Fibroblast of lung (primary cell): ENCODE data around the gene LRRC53. TPM values are rescaled to one million over a fixed set of nuclear protein-coding genes. Genes with fewer than 3 reads are reported as not detected.

Experiments used
- DNase-seq, 2 donors: peaks; one replicate each; pipeline versions ENCODE4 v3.0.0 to v3.0.0-alpha.2; 2010; ENCODE audit warnings: low read depth in 2 of 2
- H2AFZ ChIP-seq: 2 replicates; pipeline ENCODE4 v1.5.1; 2012; ENCODE audit warnings: low read length, control low read depth, inconsistent platforms
- H3K27ac ChIP-seq: 2 replicates; pipeline ENCODE4 v1.5.1; 2011; ENCODE audit warnings: low read length, control low read depth; ENCODE audit not compliant: insufficient read depth
- H3K27me3 ChIP-seq: 2 replicates; pipeline ENCODE4 v1.5.1; 2011; ENCODE audit warnings: mild to moderate bottlenecking, low read length; ENCODE audit not compliant: control insufficient read depth, insufficient read depth
- H3K36me3 ChIP-seq: 2 replicates; pipeline ENCODE4 v1.5.1; 2011; ENCODE audit warnings: low read length; ENCODE audit not compliant: control insufficient read depth, insufficient read depth
- H3K4me1 ChIP-seq: 2 replicates; pipeline ENCODE4 v1.5.1; 2011; ENCODE audit warnings: low read length; ENCODE audit not compliant: control insufficient read depth, insufficient read depth; ENCODE audit errors: extremely low read depth
- H3K4me2 ChIP-seq: 2 replicates; pipeline ENCODE4 v1.5.1; 2011; ENCODE audit warnings: low read length, control low read depth; ENCODE audit not compliant: insufficient read depth; ENCODE audit errors: extremely low read depth
- H3K4me3 ChIP-seq, 4 experiments: fragments of 200-600 bp in 1 of 4; sonication (generic) in 1 of 4; replicated peaks in 1 of 4; 2 replicates each; pipeline ENCODE4 v1.5.1; 2011 to 2016; ENCODE audit warnings: low read length in 4 of 4, low read depth in 3 of 4, mild to moderate bottlenecking in 3 of 4, control low read depth in 2 of 4, inconsistent platforms in 1 of 4, mixed read lengths in 1 of 4; ENCODE audit not compliant: insufficient read depth in 1 of 4; ENCODE audit errors: control extremely low read depth in 1 of 4
- H3K79me2 ChIP-seq: 2 replicates; pipeline ENCODE4 v1.5.1; 2012; ENCODE audit warnings: mild to moderate bottlenecking, low read length, inconsistent platforms; ENCODE audit not compliant: control insufficient read depth, insufficient read depth
- H3K9ac ChIP-seq: 2 replicates; pipeline ENCODE4 v1.5.1; 2011; ENCODE audit warnings: mild to moderate bottlenecking, low read length, control low read depth; ENCODE audit not compliant: insufficient read depth
- H3K9me3 ChIP-seq: 2 replicates; pipeline ENCODE4 v1.5.1; 2012; ENCODE audit warnings: low read depth, low read length; ENCODE audit not compliant: control insufficient read depth, insufficient read depth
- H4K20me1 ChIP-seq: 2 replicates; pipeline ENCODE4 v1.5.1; 2011; ENCODE audit warnings: low read length; ENCODE audit not compliant: control insufficient read depth, insufficient read depth; ENCODE audit errors: extremely low read depth
- EZH2 ChIP-seq: IDR thresholded peaks from 2 replicates; pipeline ENCODE4 v1.5.1; 2012; ENCODE audit warnings: low read length, control low read depth, mild to moderate bottlenecking; ENCODE audit errors: missing control alignments
- polyA minus RNA-seq: library from RNA; depleted of rRNA, polyadenylated mRNA; stranded (reverse); fragments of >200 nt; gene quantifications from 2 replicates; pipeline ENCODE4 v1.2.3, GENCODE V29; 2011; ENCODE audit warnings: low replicate concordance
- polyA plus RNA-seq, 2 donors: library from polyadenylated mRNA; depleted of rRNA in 1 of 2; stranded (reverse) in 1 of 2; unstranded in 1 of 2; fragments of >200 nt; gene quantifications; 2 replicates each; pipeline ENCODE4 v1.2.1, GENCODE V29; 2011 to 2012; ENCODE audit warnings: missing spikeins in 1 of 2
- total RNA-seq: library from RNA; depleted of rRNA; stranded (reverse); fragments of >200 nt; gene quantifications from 2 replicates; pipeline ENCODE4 v1.2.1, GENCODE V29; 2014
- TF ChIP-seq, protein P1 (sequence below), 2 donors: IDR thresholded peaks in 1 of 2; conservative IDR thresholded peaks in 1 of 2; 1 replicate in 1 of 2; 2 replicates in 1 of 2; pipeline ENCODE4 v1.5.1; 2011 to 2012; ENCODE audit warnings: low read length in 2 of 2, control low read depth in 1 of 2, inconsistent platforms in 1 of 2, low read depth in 1 of 2, mild to moderate bottlenecking in 1 of 2

LRRC53 gene, protein sequence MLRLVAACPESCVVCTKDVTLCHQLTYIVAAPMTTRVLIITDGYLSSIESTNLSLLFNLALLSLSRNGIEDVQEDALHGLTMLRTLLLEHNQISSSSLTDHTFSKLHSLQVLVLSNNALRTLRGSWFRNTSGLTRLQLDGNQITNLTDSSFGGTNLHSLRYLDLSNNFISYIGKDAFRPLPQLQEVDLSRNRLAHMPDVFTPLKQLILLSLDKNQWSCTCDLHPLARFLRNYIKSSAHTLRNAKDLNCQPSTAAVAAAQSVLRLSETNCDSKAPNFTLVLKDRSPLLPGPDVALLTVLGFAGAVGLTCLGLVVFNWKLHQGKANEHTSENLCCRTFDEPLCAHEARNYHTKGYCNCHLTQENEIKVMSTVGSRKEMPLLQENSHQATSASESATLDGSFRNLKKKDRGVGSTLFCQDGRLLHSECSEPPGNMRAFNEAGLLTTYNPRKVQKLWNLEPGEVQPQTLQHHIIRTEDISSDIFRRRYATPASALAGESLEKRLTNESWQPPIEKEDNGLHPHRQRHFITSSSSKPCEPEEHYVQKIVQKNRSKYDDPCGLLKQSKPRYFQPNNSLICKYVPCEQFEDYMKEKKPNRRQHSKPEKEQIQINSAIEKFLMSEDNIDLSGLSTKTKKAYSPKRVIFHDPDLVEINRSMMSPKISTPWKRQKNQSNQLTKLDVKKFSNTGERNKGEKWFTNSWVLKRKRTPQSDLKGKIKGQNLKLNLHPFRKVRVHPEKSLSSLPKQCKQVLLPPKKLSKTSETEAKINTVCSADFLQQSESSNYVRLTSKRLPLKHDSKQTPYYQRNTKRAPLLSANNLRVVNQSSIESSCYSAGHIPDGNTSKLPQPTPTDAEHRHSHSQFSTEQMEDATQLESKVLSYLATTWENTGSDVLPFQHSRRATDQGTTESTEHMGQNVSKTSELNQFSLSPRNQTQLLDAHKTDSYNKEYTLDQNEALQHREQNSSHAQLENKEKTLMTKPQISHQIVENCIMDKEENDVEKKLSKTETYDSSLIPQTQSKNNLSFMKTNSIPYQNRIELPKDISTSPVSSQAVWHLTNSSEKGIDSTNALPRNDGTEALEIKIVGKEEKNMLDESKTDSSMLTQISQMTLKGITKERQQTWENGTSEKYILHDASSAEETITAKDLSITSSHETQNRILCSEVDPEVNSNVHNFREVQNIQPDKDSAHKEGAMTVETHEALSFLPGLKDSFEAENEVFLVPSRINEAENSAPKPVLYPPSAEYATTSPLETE
- total RNA-seq: not detected in 2 replicates
- not detected in 2 replicates for polyA plus RNA-seq
- polyA plus RNA-seq (2012): not detected in 2 replicates
- not detected in 2 replicates for polyA minus RNA-seq

DNA sequence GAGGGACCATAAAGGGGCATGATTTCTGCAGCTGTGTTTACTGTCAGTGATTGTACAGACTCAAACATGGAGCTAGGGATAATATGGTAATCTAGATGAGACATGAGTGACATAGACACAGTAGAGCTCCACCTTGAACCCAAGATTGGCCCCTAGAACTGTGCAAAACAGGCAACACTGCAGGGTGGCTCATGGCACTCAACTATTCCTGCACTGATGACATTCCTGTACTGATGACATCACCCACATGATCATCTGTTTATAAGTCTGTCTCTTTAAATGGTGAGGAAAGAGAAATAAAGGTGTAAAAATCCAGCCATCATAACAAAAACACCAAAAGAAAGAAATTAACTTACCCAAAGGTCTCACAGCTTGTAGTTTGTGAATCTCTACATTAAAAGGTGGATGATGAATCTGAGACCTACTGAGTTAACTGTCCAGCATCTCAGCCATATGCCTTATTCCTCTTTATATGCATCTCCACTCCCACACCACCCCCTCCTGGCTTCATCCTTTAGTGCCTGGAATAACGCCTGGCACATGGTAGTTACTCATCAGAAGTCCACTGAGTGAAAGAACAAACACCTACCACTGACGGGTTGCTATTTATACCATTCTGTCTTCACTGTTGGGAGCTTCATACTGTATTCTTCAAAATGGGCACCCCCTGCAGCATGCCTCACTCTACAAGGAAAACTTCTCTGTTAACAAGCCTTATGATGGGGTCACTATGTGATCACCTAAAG, at the start of gene LRRC53:
Gene LRRC53 (minus strand): TSS at position 442 of the 746 bp plus-strand sequence. CDS start 29,262 bp downstream, outside the sequence.
- no peaks in the 10 kb centered on the region for H3K9me3 ChIP-seq
- H3K9ac ChIP-seq: no peak within 1 kb of the TSS
- H3K4me1 ChIP-seq: no peaks in the 10 kb centered on the region
- DNase-seq: no peak
- H3K4me3 ChIP-seq: no peak within 1 kb of the TSS
- H3K27me3 ChIP-seq: no peaks in the 10 kb centered on the region
- H3K27ac ChIP-seq: no peak within 1 kb of the TSS
- no peaks in the 10 kb centered on the region for H3K36me3 ChIP-seq
- H2AFZ ChIP-seq: no peak within 1 kb of the TSS
- no peaks in the 10 kb centered on the region for H3K79me2 ChIP-seq
- H4K20me1 ChIP-seq: no peaks in the 10 kb centered on the region
- no peak within 1 kb of the TSS for H3K4me2 ChIP-seq
- TF ChIP-seq, protein P1, sequence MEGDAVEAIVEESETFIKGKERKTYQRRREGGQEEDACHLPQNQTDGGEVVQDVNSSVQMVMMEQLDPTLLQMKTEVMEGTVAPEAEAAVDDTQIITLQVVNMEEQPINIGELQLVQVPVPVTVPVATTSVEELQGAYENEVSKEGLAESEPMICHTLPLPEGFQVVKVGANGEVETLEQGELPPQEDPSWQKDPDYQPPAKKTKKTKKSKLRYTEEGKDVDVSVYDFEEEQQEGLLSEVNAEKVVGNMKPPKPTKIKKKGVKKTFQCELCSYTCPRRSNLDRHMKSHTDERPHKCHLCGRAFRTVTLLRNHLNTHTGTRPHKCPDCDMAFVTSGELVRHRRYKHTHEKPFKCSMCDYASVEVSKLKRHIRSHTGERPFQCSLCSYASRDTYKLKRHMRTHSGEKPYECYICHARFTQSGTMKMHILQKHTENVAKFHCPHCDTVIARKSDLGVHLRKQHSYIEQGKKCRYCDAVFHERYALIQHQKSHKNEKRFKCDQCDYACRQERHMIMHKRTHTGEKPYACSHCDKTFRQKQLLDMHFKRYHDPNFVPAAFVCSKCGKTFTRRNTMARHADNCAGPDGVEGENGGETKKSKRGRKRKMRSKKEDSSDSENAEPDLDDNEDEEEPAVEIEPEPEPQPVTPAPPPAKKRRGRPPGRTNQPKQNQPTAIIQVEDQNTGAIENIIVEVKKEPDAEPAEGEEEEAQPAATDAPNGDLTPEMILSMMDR (conservative IDR thresholded peaks at IDR 0.05 in 1 of 2, IDR thresholded peaks at IDR 0.05 in 1 of 2; ENCODE audit: low read depth in 1 of 2, low read length in 2 of 2): no peak
- TF ChIP-seq EZH2: no peak

DNA sequence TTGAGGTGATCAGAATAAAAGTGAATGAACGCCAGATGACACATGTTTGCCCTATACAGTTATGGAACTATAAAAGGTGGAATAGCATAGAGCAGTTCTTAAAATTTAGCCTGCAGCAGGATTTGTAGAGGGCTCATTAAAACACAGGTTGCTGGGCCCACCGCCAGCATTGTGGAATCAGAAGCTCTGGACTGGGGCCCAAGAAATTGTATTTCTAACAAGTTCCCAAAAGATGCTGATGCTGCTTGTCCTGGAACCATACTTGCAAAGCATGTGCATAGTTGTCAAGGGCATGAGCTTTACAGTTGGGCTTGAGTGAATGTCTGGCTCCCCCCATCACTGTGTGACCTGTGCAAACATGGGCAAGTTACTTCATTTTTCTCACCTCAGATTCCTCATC, 37.5 kb upstream of the LRRC53 start:
- H3K9me3 ChIP-seq: no peaks in the 10 kb centered on the region
- no peaks in the 10 kb centered on the region for H3K79me2 ChIP-seq
- TF ChIP-seq EZH2: no peak
- TF ChIP-seq, protein P1 (conservative IDR thresholded peaks at IDR 0.05 in 1 of 2, IDR thresholded peaks at IDR 0.05 in 1 of 2; ENCODE audit: low read depth in 1 of 2, low read length in 2 of 2): no peak
- no peak overlapping the region for H3K4me3 ChIP-seq
- no peak overlapping the region for H3K9ac ChIP-seq
- H3K4me2 ChIP-seq: no peak overlapping the region
- DNase-seq: no peak
- H2AFZ ChIP-seq: no peak overlapping the region
- no peaks in the 10 kb centered on the region for H3K27me3 ChIP-seq
- H3K27ac ChIP-seq: no peak overlapping the region
- no peaks in the 10 kb centered on the region for H3K36me3 ChIP-seq
- no peaks in the 10 kb centered on the region for H4K20me1 ChIP-seq
- no peaks in the 10 kb centered on the region for H3K4me1 ChIP-seq
